Stimulated activated CD8-positive, alpha-beta memory T cell treated with anti-CD3 and anti-CD28 coated beads, Interleukin-15, amount 100 ng/mL, for 1 hour (primary cell): ENCODE data around the gene ADAMTS6.
A peak's percentile ranks its signal among the peaks of the same experiment; 100 is the strongest.
"Not testable (repeated sequence)": the region's sequence is repeated elsewhere in the genome, so short reads cannot be mapped to it uniquely, and the experiment has no call there.

Experiments
- DNase-seq: peaks from one replicate; pipeline ENCODE4 v3.0.0-alpha.2; 2020; ENCODE audit warnings: low read depth

The ADAMTS6 gene

DNA sequence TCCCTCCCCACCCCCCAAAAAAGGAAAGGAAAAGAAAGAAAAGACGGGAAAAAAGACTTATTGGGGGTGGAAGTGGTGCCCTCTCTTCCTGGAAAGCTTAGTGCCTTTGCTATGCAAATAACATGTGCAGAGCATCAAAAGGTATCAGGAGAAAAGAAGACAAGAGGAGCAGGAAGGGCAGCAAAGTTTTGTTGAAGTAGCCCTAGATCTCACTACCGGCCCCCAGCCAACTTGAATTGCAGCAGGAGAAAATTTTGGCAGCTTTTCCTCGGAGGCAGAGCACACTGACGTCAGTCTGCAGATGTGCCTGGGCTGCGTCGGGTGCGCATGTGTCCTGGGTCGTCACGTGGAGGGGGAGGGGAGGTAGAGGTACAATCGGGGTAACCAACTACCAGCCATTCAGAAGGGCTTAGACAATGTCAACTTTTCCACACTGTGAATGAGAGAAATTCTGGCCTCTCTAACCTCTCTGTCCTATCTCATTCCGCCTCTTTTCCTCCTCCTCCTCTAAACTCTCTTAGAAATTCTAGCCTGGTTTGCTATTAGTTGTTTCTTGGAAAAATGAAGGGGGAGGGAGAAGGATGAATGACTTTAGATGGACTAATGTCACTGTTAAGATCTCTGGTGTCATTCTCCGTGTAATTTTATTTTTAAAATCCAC, at the start of gene ADAMTS6:
TSS of gene ADAMTS6 (minus strand) at position 286 of the 661 bp plus-strand sequence. CDS start 8,247 bp downstream, outside the sequence.
- peak; percentile 57 for DNase-seq

- no peak for DNase-seq
Measured at GRCh38 chr5:65530904-65531303, 49.2 kb upstream of the ADAMTS6 start.

DNA sequence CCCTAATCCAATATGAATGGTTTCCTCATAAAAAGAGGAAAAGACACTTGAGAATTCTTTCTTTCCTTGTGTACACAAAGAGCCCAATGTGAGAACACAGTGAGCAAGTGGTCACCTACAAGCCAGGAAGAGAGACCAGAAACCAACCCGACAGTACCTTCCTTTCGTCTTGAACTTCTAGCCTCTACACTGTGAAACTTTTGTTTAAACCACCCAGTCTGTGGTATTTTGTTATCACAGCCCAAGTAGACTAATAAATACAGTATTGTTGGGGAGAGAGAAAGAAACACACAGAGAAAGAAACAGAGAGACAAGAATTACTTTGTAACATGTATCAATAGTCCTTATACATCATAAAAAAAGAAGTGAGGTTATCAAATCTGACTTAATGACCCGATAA, 44.0 kb upstream of the ADAMTS6 start:
- no peak for DNase-seq

DNA sequence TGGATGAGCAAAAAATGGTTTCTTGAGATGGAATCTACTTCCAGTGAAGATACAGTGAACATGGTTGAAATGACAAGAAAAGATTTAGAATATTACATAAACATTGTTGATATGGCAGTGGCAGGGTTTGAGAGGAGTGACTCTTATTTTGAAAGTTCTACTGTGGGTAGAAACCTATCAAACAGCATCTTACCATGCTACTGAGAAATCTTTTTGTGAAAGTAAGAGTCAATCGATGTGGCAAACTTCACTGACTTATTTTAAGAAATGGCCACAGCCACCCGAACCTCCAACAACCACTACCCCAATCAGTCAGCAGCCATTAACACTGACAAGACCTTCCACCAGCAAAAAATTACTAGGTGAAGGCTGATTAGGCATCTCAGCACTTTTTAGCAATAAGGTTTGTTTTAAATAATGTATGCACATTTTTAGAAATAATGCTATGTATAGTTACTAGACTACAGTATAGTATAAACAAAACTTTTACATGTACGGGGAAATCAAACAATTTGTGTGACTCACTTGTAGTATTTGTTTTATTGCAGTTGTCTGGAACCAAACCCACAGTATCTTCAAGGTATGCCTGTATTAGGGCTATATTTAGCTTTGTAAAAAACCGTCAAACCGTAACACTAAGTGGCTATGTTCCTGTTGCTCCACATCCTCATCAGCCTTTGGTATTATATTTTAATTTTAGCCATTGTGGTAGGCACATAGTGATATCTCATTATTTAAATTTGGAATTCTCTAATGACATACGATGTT, 30.6 kb upstream of the ADAMTS6 start:
- DNase-seq = no peak

DNA sequence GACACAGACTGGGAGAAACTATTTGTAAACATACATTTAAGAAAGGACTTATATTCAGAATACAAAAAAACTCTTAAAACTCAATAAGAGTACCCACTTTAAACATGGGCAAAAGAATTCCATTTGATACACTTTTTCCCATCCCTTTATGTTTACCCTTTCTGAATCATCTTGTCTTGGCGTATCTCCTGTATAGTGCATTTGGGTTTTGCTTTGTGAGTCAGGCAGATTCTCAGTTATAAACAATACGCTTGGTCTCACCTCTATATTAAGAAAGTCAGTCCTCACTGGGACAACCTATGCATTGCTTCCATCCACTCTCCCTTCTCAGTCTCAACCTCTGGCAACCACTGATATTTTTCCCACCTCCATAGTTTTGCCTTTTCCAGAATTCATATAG, 27.3 kb upstream of the ADAMTS6 start:
- DNase-seq = no peak

- DNase-seq = no peak
Measured at GRCh38 chr5:65506961-65507360, 25.2 kb upstream of the ADAMTS6 start.

DNA sequence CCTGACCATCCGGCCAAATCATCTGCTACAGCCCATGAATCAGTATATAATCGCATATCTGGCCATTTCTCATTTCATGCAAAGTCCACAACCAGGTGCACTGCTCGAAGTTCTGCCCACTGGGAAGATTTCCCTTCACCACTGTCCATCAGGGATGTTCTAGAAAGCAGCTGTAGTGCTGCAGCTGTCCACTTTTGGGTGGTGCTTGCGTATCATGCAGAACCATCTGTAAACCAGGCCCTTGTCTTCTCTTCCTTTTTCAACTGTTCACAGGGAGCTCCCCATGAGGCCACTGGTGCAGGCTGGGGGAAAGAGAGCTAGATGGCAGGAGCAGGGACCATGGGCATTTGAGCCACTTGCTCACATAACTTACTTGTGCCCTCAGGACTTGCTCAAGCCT, 7.4 kb upstream of the ADAMTS6 start:
- DNase-seq = no peak

DNA sequence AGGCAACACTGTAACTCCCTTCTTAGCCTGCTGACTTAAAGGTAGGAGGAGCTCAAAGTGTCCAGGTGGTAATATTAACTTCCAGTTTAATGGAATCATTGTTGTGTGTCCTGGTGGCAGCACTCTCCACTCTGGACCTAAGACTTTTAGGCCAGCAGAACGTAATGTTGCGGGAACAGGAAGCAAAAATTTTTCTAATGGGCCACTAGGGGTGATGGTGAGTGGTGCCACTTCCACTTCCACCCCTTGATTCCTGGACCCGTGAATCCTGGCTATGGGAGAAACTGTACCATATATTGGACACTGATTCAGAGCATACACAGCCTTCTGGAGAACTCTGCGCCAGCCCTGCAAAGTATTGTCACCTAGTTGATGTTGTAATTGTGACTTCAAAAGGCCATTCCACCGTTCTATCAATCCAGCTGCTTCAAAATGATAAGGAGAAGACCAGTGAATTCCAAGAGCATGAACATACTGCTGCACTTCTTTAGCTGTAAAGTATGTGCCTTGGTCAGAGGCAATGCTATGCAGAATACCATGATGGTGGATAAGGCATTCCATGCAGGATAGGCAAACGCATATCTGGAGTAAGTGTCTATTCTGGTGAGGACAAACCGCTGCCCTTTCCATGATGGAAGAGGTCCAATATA, 6.4 kb upstream of the ADAMTS6 start:
- DNase-seq = not testable (repeated sequence)

- not testable (repeated sequence) for DNase-seq
Measured at GRCh38 chr5:65486803-65487202, 5.1 kb upstream of the ADAMTS6 start.

DNA sequence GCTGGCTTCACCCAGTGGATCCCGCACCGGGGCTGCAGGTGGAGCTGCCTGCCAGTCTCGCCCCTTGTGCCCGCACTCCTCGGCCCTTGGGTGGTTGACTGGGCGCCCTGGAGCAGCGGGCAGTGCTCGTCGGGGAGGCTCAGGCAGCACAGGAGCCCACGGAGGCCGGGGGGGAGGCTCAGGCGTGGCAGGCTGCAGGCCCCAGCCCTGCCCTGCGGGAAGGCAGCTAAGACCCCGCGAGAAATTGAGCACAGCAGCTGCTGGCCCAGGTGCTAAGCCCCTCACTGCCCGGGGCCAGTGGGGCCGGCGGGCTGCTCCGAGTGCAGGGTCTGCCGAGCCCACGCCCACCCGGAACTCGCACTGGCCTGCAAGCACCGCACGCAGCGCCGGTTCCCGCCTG, 3.7 kb upstream of the ADAMTS6 start:
- DNase-seq = no peak

GRCh38 chr5:65483546-65484346, 2.0 kb upstream of the ADAMTS6 start:
- no peak for DNase-seq

- DNase-seq = no peak
Measured at GRCh38 chr5:65482736-65483545, 1.2 kb upstream of the ADAMTS6 start.

GRCh38 chr5:65482296-65482735, 596 bp upstream of the ADAMTS6 start:
- DNase-seq = no peak

GRCh38 chr5:65481171-65481581, 544 bp downstream of the ADAMTS6 start:
- no peak for DNase-seq

DNA sequence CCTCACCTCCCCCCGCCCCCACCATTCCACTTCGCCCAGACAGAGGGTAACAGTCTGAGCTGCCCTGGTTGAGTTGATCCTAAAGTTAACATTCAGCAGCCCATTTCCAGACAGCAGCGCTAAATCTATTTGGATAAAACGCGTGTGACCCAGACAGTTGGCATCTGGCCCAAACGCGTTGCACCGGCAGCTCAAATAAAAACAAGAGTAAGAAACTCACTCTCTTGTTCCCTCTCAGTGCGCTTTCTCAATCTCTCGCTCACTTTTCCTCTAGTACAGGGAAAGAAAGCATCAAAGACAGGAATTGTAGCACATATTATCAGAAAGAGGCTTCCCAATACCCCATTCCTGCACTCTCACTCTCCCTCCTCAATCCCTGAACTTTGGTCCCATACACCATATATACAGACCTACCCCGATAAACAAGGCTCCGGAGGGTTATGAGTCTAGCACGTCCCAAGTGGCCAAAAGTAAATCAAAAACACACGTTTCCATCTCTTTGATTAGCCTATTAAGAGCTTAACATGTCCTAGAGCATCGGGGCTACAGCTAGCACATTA, 1.3 kb downstream of the ADAMTS6 start:
- no peak for DNase-seq

- DNase-seq = no peak
Measured at GRCh38 chr5:65479527-65479926, 2.2 kb downstream of the ADAMTS6 start.

DNA sequence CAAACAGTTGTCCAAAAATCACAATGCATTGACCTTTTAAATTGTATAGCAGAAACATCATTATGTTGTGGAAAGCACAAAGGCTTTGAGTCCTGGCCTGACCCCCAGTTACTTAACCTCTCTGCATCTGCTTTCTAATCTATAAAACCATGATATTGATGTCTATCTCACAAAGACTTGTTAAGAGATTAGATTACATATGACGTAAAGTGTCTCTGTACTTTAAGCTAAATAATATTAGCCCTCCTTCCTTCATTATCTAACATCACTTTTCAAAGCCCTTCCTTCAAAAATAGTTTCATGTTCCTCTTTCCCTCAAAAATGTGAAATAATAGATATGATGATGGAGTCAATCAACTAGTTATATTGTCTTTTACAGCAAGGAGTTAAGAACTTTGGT, 3.4 kb downstream of the ADAMTS6 start:
- DNase-seq = no peak

GRCh38 chr5:65475895-65476294, 5.8 kb downstream of the ADAMTS6 start:
- no peak for DNase-seq

- DNase-seq = no peak
Measured at GRCh38 chr5:65475336-65475735, 6.4 kb downstream of the ADAMTS6 start.

- no peak for DNase-seq
Measured at GRCh38 chr5:65474130-65474711, 7.5 kb downstream of the ADAMTS6 start.

DNA sequence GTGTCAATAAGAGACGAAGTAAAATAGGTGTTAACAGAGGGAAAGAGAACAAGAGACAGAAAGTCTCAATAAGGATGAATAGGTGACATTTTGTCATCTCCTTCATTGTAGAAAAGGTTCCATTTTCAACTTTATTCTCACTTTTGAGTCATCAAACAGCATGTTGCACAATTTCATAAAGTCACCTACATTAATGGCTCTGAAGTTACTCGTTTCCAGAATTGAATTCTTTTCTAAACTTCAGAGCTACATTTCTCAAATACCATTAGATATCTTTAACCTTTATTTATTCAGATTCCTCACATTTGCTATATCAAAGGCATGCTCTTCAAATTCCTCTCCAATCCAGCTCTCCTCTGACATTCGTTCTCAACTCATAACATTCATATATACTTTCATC, 13.1 kb downstream of the ADAMTS6 start:
- no peak for DNase-seq
